ENCODE data around the gene PFKFB4.

DNA sequence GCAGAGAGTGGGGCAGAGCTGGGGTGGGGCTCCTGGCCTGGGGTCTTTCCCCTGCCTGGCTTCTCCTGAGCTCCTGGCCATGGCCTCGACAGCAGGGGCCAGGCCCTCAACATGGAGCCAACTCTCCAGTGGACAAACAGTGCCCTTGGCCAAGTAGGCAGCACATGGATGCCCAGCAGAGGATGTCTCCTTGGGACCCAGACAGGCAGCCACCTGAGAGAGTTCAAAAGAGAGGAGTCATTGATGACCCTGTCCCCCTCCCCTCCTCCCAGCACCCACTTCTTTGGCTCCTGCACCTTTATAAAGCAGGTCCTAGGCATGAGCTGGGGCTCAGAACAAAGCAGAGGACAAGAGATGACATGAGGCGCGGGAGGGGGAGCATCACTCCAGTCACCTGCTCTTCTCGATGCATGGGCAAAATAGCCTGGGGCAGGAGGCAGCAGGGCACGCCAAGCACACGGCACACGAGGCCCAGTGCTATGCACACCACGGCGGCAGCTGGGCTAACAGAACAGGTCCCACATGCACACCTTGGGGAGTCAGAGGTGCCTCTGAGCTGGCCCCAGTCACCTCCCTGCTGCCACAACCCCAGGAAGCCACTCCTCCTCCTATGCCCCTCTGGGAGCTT lies 80.1 kb downstream of the PFKFB4 start:
- TF ChIP-seq AEBP2 (tag by site-specific recombination; IDR thresholded peaks at IDR 0.05; ENCODE audit: borderline replicate concordance) (no peak), TRIM28 (IDR thresholded peaks at IDR 0.05; ENCODE audit: borderline replicate concordance, low read length) (no peak), HOXC10 (CRISPR knock-in tag; IDR thresholded peaks at IDR 0.05) (no peak), ZNF785 (tag by site-specific recombination; IDR thresholded peaks at IDR 0.05) (no peak), SP2 (tag by site-specific recombination; IDR thresholded peaks at IDR 0.05) (no peak), ZNF501 (tag by site-specific recombination; IDR thresholded peaks at IDR 0.05) (no peak), ZNF302 (tag by site-specific recombination; IDR thresholded peaks at IDR 0.05; ENCODE audit: low read depth) (no peak), ZNF157 (tag by site-specific recombination; IDR thresholded peaks at IDR 0.05) (no peak), YY1 (tag by site-specific recombination; IDR thresholded peaks at IDR 0.05) (no peak), ZNF155 (tag by site-specific recombination; IDR thresholded peaks at IDR 0.05) (no peak)
- TF ChIP-seq, protein P1, sequence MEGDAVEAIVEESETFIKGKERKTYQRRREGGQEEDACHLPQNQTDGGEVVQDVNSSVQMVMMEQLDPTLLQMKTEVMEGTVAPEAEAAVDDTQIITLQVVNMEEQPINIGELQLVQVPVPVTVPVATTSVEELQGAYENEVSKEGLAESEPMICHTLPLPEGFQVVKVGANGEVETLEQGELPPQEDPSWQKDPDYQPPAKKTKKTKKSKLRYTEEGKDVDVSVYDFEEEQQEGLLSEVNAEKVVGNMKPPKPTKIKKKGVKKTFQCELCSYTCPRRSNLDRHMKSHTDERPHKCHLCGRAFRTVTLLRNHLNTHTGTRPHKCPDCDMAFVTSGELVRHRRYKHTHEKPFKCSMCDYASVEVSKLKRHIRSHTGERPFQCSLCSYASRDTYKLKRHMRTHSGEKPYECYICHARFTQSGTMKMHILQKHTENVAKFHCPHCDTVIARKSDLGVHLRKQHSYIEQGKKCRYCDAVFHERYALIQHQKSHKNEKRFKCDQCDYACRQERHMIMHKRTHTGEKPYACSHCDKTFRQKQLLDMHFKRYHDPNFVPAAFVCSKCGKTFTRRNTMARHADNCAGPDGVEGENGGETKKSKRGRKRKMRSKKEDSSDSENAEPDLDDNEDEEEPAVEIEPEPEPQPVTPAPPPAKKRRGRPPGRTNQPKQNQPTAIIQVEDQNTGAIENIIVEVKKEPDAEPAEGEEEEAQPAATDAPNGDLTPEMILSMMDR (tag by site-specific recombination; IDR thresholded peaks at IDR 0.05), result no peak
- TF ChIP-seq, protein P2, sequence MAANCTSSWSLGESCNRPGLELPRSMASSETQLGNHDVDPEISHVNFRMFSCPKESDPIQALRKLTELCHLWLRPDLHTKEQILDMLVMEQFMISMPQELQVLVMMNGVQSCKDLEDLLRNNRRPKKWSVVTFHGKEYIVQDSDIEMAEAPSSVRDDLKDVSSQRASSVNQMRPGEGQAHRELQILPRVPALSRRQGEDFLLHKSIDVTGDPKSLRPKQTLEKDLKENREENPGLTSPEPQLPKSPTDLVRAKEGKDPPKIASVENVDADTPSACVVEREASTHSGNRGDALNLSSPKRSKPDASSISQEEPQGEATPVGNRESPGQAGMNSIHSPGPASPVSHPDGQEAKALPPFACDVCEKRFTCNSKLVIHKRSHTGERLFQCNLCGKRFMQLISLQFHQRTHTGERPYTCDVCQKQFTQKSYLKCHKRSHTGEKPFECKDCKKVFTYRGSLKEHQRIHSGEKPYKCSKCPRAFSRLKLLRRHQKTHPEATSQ (tag by site-specific recombination; IDR thresholded peaks at IDR 0.05), result no peak
- TF ChIP-seq, protein P3, sequence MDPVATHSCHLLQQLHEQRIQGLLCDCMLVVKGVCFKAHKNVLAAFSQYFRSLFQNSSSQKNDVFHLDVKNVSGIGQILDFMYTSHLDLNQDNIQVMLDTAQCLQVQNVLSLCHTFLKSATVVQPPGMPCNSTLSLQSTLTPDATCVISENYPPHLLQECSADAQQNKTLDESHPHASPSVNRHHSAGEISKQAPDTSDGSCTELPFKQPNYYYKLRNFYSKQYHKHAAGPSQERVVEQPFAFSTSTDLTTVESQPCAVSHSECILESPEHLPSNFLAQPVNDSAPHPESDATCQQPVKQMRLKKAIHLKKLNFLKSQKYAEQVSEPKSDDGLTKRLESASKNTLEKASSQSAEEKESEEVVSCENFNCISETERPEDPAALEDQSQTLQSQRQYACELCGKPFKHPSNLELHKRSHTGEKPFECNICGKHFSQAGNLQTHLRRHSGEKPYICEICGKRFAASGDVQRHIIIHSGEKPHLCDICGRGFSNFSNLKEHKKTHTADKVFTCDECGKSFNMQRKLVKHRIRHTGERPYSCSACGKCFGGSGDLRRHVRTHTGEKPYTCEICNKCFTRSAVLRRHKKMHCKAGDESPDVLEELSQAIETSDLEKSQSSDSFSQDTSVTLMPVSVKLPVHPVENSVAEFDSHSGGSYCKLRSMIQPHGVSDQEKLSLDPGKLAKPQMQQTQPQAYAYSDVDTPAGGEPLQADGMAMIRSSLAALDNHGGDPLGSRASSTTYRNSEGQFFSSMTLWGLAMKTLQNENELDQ (tag by site-specific recombination; IDR thresholded peaks at IDR 0.05; ENCODE audit: low read depth), result no peak
